Parietal lobe (tissue), 1 donor: ENCODE data around the gene EXOC5. TPM values are rescaled to one million over a fixed set of nuclear protein-coding genes. Genes with fewer than 3 reads are reported as not detected.

Experiments
- total RNA-seq: library from RNA; depleted of rRNA; stranded (reverse); fragments of >200 nt; gene quantifications from one replicate; pipeline ENCODE4 v1.2.3, GENCODE V29; 2014

Gene EXOC5, protein sequence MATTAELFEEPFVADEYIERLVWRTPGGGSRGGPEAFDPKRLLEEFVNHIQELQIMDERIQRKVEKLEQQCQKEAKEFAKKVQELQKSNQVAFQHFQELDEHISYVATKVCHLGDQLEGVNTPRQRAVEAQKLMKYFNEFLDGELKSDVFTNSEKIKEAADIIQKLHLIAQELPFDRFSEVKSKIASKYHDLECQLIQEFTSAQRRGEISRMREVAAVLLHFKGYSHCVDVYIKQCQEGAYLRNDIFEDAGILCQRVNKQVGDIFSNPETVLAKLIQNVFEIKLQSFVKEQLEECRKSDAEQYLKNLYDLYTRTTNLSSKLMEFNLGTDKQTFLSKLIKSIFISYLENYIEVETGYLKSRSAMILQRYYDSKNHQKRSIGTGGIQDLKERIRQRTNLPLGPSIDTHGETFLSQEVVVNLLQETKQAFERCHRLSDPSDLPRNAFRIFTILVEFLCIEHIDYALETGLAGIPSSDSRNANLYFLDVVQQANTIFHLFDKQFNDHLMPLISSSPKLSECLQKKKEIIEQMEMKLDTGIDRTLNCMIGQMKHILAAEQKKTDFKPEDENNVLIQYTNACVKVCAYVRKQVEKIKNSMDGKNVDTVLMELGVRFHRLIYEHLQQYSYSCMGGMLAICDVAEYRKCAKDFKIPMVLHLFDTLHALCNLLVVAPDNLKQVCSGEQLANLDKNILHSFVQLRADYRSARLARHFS
- total RNA-seq, result 118 TPM

DNA sequence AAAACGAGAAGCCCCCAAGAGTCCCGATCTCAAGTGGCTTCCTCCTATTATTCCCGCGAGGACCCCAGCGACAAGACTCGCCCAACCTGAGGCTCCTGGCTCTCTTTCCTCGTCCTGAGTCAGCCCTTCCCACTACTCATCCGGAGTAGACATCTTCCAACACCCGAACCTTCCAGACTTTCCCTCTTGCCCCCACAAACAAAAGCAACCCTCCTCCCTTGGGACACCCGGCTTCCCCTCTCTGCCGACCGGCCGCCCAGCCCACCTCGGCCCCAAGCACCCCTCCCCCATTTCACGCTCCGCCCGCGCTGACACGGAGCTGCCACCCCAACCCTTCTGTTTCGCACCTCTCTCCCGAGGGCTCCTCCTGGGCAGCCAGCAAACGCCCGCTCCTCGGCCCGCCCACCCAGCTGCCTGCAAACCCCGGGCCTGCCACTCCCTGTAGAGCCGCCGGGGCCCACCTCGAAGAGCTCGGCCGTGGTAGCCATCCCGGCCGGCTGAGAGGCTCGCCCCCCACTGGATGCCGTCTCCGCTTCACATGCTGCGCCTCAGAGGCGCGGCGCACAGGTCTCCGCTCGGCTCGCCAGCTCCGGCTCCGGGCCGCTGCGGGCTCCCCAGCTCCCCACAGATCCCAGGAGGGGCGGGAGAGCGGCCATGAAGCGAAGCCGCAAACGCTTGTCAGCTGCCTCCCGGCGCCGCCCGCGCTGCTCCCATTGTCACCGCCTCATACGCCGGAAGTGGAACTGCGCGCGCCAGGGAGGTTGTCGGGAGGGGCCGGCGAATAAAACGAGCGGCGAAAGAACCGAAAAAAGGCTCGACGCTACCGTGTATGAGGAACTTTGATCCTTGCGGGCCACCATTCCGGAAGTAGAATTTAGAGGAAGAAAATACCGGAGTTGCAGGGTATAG lies at the start of gene EXOC5, which contains the start of gene AP5M1:
Gene EXOC5, minus strand, starts transcription at position 745 of the 909 bp plus-strand sequence. Its CDS starts 257 bp downstream, at position 488.
Gene AP5M1, plus strand, starts transcription at position 811 of the 909 bp plus-strand sequence. CDS start 344 bp downstream, outside the sequence.

Other genes with a start within 250 kb of the EXOC5 start
- gene AP5M1, start 66 bp upstream of the EXOC5 start, total RNA-seq, result 33.5 TPM
- gene NAA30, start 121.7 kb upstream of the EXOC5 start, total RNA-seq, result 48.5 TPM
- gene CCDC198, start 225.0 kb upstream of the EXOC5 start, total RNA-seq, result not detected